GM19438 (cell line): ENCODE measurements around the gene CLCN5.

Experiments
- ATAC-seq: cut with Tn5 transposase; IDR thresholded peaks from one replicate; pipeline ENCODE4 v1.9.1; 2021; ENCODE audit warnings: low read depth; ENCODE audit not compliant: unreplicated experiment

Gene CLCN5

DNA sequence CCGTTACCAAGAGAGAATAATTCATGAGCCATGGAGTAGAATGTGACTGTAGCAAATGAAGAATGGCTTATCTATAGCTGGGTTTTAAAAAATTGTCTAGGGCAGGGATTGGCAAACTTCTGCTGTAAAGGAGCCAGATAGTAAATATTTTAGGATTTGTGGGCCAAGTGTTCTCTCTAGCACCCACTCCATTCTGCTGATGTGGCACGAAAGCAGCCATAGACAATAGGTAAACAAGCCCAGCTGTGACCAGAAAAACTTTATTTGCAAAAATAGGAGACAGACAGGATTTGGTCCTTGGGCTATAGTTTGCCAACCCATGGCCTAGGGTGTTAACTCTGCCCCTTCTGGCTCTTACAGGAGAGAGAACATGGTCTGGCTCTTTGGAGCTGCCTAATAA is 151.2 kb downstream of the CLCN5 start:
- ATAC-seq, result no peak

GRCh38 chrX:50075630-50076339 is 153.4 kb downstream of the CLCN5 start:
- no peak for ATAC-seq

DNA sequence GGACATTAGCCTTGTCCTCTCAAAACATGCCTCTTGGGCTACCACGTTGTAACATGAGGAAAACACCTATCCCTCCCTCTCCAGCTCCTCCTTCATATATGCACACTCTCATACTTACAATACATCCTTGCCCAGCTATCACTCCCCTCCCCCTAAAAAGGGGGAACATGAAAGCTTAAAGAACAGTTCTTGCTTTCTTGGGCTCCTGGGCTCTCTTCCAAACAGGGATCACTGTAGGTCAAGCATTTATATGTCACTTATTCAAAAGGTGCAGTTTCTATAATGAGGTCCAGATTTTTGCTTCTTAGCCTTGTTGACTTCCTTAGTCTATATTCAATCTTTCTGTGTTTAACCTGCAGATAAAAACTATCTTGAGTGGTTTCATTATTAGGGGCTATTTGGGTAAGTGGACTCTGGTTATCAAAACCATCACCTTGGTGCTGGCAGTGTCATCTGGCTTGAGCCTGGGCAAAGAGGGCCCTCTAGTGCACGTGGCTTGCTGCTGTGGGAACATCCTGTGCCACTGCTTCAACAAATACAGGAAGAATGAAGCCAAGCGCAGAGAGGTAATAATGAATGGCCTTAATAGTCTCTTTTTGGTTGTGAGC is 159.0 kb downstream of the CLCN5 start:
- ATAC-seq, result no peak

GRCh38 chrX:50082741-50083140 is 160.3 kb downstream of the CLCN5 start:
- ATAC-seq, result no peak

DNA sequence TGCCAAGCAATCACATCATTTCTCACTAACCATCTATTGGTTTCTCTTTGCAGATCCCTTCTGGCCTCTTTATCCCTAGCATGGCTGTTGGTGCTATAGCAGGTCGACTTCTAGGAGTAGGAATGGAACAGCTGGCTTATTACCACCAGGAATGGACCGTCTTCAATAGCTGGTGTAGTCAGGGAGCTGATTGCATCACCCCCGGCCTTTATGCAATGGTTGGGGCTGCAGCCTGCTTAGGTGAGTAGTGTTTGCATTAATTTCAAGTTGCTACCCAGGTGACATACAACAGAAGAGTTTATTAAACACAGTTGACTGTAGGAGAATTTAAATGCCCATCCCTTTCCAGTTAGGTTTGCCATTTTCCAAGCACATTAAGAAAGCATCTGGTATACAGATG is 166.2 kb downstream of the CLCN5 start:
- no peak for ATAC-seq

- no peak for ATAC-seq
Measured at GRCh38 chrX:50093625-50094024, 171.2 kb downstream of the CLCN5 start.

GRCh38 chrX:50097071-50097470 is 174.7 kb downstream of the CLCN5 start:
- no peak for ATAC-seq

DNA sequence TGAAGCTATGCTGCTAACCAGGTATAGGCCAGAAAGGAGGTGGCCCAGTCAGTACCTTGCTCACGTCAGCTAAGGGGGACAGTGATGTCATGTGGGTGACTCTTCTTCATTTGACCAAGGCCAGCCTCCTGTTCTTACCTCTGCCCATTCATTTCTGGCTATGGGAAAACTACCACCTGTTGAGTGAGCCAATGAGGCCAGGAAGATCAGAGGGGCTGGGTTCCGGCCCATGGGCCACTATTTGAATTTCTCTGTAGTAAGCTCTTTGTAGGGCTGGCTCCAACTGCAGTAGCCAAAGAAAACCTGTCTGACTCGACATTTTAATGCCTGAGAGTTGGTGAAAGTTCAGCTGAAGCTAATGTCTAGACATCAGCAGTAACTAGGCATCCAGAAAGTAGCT is 175.8 kb downstream of the CLCN5 start:
- no peak for ATAC-seq

DNA sequence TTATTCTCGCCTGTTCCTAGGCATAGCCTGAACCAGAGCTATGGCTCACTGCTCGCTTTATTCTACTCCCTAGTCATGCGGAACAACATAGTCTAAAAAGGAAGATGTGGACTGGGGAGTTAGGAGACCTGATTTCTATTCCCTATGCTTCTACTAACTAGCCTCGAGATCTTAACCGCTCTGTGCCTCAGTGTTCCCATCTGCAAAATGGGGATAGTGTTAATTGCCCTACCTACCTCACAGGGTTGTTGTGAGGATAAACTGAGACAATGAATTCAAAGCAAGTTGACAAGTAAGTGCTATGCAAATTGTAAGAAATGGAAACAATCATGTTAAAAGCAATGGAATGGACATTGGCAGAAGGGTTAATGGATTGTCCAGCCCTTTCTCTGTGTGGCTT is 176.4 kb downstream of the CLCN5 start:
- no peak for ATAC-seq

DNA sequence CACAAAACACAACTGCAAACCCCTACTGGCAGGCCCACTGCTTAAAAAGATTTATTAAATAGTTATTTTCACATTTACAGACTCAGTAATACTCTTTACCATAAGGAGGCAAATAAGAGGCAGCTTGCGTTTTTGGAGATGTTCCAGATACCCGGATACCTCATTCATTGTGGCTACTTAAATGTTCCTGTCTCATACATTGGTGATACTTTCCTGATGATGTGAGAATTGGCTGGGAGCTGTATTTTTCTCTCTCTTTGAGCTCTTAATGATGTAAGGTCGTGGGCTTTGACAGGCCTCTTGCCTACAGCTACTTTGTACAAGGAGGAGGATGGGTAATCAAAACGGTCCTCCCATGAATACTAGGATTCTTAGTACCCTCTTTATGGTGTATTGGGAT is 176.9 kb downstream of the CLCN5 start:
- no peak for ATAC-seq

GRCh38 chrX:50100188-50100587 is 177.8 kb downstream of the CLCN5 start:
- ATAC-seq, result no peak

- ATAC-seq, result no peak
Measured at GRCh38 chrX:50103176-50103575, 180.8 kb downstream of the CLCN5 start.

DNA sequence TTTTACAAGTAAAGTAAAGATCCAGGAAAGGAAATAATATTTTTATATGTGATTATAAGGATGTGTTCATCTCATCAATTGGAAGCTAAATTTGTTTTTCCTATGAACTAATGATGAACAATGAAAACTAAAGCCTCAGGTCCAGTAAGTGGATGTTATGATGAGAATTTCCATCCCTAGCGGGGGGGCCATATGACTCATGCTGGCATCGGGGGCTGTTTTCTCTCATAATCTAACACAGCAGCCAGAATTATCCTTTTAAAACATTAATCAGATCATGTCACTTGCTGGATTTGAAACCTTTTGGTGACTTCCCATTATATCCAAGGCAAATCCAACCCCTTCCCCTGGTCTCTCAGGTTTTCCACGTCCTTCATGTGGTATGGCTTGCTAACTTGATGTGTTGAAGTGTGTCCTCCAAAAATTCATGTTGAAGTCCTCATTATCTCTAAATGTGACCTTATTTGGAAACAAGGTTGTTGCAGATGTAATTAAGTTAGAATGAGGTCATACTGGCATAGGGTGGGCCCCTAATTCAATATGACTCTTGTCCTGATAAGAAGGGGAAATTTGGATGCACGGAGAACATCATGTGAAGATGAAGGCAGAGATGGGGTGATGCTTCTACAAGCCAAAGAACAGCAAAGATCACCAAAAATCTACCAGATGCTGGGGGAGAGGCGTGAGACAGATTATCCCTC is 181.6 kb downstream of the CLCN5 start:
- ATAC-seq, result no peak

- no peak for ATAC-seq
Measured at GRCh38 chrX:50106051-50106675, 183.8 kb downstream of the CLCN5 start.

GRCh38 chrX:50107470-50107869 is 185.1 kb downstream of the CLCN5 start:
- no peak for ATAC-seq

GRCh38 chrX:50108264-50108663 is 185.9 kb downstream of the CLCN5 start:
- no peak for ATAC-seq

- ATAC-seq, result no peak
Measured at GRCh38 chrX:50111742-50112141, 189.3 kb downstream of the CLCN5 start.

- no peak for ATAC-seq
Measured at GRCh38 chrX:50114113-50114512, 191.7 kb downstream of the CLCN5 start.

DNA sequence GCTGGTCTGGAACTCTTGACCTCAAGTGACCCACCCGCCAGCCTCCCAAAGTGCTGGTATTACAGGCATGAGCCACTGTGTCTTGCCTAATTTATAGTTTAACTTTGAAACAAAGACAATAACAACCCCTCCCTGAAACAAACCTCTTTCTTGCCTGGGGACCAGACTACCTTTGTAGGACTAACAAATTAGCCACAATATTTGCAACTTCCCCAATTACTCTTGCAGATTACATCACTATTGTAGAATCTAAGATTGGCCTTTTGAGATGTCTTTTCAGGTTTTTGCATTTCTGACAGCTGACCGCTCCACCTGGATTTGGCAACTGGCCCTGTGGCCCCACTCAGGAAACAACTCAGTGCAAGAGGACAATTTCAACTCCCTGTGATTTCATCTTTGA is 193.6 kb downstream of the CLCN5 start:
- no peak for ATAC-seq

DNA sequence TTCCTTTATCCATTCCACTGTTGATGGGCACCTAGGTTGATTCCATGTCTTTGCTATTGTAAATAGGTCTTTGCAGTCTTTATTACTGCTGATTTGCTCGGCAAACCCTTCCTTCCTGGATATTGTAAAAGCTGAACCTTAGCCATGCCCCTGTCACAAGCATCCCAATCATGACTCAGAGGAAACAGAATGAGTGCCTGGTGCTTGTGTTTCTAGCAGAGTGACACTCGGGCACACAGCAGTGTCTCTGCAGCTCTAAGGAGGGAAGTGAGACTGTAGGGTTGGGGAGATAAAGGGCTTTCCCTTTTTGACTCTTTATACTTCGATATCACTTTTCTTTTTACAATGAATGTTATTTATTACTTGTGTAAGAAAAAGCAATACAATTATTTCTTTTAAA is 195.1 kb downstream of the CLCN5 start:
- no peak for ATAC-seq

- ATAC-seq, result no peak
Measured at GRCh38 chrX:50125480-50125879, 203.1 kb downstream of the CLCN5 start.
